C4-2B (cell line): Measurements from ENCODE around the gene TNFSF8.

Experiments
- H3K27ac ChIP-seq: fragments of 450-650 bp; 2 replicates; pipeline ENCODE4 v1.5.1; 2017
- CTCF ChIP-seq: fragments of 450-650 bp; conservative IDR thresholded peaks from 2 replicates; pipeline ENCODE4 v1.5.1; 2017; ENCODE audit warnings: mild to moderate bottlenecking
- ZFX ChIP-seq: fragments of 450-650 bp; IDR thresholded peaks from 2 replicates; pipeline ENCODE4 v1.6.1; 2017

TNFSF8 gene

GRCh38 chr9:114930056-114930812 is at the start of gene TNFSF8:
TSS of gene TNFSF8 (minus strand) at chr9:114930591. CDS start at chr9:114930303, 288 bp downstream.
- H3K27ac ChIP-seq = no peak within 1 kb of the TSS

GRCh38 chr9:114973216-114973615 is 42.8 kb upstream of the TNFSF8 start:
- TF ChIP-seq CTCF (no peak), ZFX (no peak)
- H3K27ac ChIP-seq = no peak overlapping the region

More at GRCh38 chr9:114930056-114930812, at the start of gene TNFSF8:
- TF ChIP-seq ZFX (no peak), CTCF (no peak)

DNA sequence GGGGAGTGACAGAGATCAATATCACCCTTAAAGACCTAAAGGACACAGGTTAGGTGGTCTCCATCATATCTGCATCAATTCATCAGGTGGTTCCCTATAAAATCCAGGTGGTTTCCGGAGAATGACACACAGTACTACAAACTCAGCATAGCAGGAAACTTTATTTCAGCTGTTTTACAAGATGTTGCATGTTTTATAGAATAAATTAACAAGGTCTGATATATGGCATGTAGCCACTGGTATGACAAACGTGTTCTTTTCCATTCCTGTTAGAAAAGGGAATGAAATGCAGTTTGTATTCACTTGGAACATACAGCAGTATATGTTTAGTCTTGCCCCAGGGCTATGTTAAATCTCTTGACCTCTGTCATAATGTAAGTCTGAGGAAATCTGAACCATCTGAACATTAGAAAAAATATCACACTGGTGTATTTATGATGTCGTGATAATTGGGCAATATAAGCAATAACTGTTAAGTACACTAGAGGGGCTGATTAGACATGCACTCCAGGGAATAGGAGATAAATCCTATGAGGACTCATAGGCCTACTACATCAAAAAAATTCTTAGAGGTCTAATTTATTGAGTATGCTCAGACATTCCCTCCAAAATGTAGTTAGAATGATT is 42.2 kb upstream of the TNFSF8 start:
- no peak overlapping the region for H3K27ac ChIP-seq
- TF ChIP-seq CTCF = no peak
- TF ChIP-seq ZFX = no peak

GRCh38 chr9:114969269-114969668 is 38.9 kb upstream of the TNFSF8 start:
- H3K27ac ChIP-seq = no peak overlapping the region
- TF ChIP-seq ZFX (no peak), CTCF (no peak)

DNA sequence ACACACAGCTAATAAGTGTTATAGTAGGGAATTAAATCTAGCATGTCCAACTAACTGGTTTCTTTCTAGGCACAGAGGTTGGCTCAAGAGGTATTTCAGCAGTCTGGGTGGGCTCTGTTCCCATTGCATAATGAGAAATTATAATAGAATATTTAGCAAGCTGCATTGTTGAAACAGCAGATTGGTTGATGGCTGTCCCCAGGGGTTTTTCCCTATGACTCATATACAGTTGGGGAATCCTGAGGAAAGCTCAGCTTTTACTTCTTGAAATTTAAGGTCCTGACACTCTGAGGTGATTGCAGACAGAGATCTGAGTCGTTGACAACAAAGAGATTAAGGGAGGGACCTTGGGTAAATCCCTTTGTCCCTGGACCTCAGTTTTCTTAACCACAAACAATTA is 38.3 kb upstream of the TNFSF8 start:
- H3K27ac ChIP-seq = no peak overlapping the region
- TF ChIP-seq ZFX (no peak), CTCF (no peak)

GRCh38 chr9:114965564-114965963 is 35.2 kb upstream of the TNFSF8 start:
- no peak overlapping the region for H3K27ac ChIP-seq
- TF ChIP-seq ZFX (no peak), CTCF (no peak)

DNA sequence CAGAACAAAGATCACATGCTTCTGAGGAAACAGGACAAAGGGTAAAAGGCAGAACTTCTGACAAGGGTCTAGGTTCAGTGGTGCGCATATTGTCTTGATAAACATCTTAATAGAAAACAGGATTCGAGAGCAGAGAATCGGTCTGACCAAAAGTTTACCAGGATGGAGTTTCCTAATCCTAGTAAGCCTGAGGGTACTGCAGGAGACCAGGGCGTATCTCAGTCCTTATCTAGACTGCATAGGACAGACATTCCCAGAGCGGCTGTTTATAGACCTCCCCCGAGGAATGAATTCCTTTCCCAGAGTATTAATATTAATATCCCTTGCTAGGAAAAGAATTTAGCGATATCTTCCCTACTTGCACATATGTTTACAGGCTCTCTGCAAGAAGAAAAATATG is 32.4 kb upstream of the TNFSF8 start:
- TF ChIP-seq ZFX (no peak), CTCF (no peak)
- no peak overlapping the region for H3K27ac ChIP-seq
